Naive thymus-derived CD8-positive, alpha-beta T cell (primary cell): Measurements from ENCODE around the gene KIF17. TPM values are rescaled to one million over a fixed set of nuclear protein-coding genes. Genes with fewer than 3 reads are reported as not detected.

ENCODE experiments used
- ATAC-seq, 2 donors: fragments of 150-1000 bp; cut with Tn5 transposase in 1 of 2; sonication (Bioruptor Pico), chemical (Tn5 transposase) in 1 of 2; 1 replicate in 1 of 2; 2 replicates in 1 of 2; pipeline ENCODE4 v1.10.0; 2021; ENCODE audit warnings: mild to moderate bottlenecking in 2 of 2, moderate library complexity in 2 of 2
- POLR2A ChIA-PET: fragments of 350-600 bp; sonication (Branson Sonifier 250); formaldehyde crosslinking; loops from one replicate; lab custom pipeline; 2021; ENCODE audit warnings: antibody characterized with exemption; lab: Charles Lee
- DNase-seq, 10 donors: peaks; one replicate each; pipeline versions ENCODE4 v3.0.0 to v3.0.0-alpha.2; 2020 to 2022
- H3K27ac Mint-ChIP-seq, 10 donors: one replicate each; pipeline ENCODE4 v1.8.0; 2020 to 2022; ENCODE audit warnings: mild to moderate bottlenecking in 10 of 10, mixed read lengths in 10 of 10, moderate library complexity in 4 of 10, inconsistent platforms in 1 of 10
- H3K27me3 Mint-ChIP-seq, 5 donors: one replicate each; pipeline ENCODE4 v1.8.0; 2021 to 2022; ENCODE audit warnings: mixed read lengths in 5 of 5
- H3K36me3 Mint-ChIP-seq, 3 donors: one replicate each; pipeline ENCODE4 v1.8.0; 2020 to 2022; ENCODE audit warnings: mixed read lengths in 3 of 3, mild to moderate bottlenecking in 2 of 3, inconsistent platforms in 1 of 3
- H3K4me1 Mint-ChIP-seq, 4 donors: one replicate each; pipeline ENCODE4 v1.8.0; 2021 to 2022; ENCODE audit warnings: mixed read lengths in 4 of 4
- H3K4me3 Mint-ChIP-seq, 10 donors: one replicate each; pipeline ENCODE4 v1.8.0; 2020 to 2022; ENCODE audit warnings: mild to moderate bottlenecking in 10 of 10, mixed read lengths in 10 of 10, moderate library complexity in 6 of 10, inconsistent platforms in 1 of 10
- H3K9me3 Mint-ChIP-seq, 9 donors: one replicate each; pipeline ENCODE4 v1.8.0; 2020 to 2022; ENCODE audit warnings: mixed read lengths in 9 of 9, mild to moderate bottlenecking in 3 of 9, inconsistent platforms in 1 of 9, moderate library complexity in 1 of 9
- polyA plus RNA-seq, 3 donors: library from polyadenylated mRNA; unstranded; fragments of 300-500 nt; fragmentation: Illumina TruSeq; gene quantifications; one replicate each; pipeline ENCODE4 v1.2.3, GENCODE V29; 2021
- total RNA-seq, 8 experiments: library from RNA in 2 of 8; stranded (reverse) in 2 of 8; gene quantifications; one replicate each; pipeline ENCODE4 v1.2.3 and lab custom pipeline; 2021 to 2026

KIF17 gene
- total and polyA plus RNA-seq, 5 experiments from 2014 or later, result not detected

GRCh38 chr1:20661207-20662109, 56.3 kb downstream of the KIF17 start, which contains the start of gene DDOST:
TSS of gene DDOST (minus strand) at chr1:20661369. CDS start at chr1:20661350, 19 bp downstream.
- Mint-ChIP-seq H3K4me1 (peaks cover 33 to 54% (median 53%) of the 10 kb centered on the region in 4 donors), H3K4me3 (peak within 1 kb of the TSS; percentile 97 to 100 (median 99)), H3K27me3 (no peaks in the 10 kb centered on the region), H3K36me3 (peaks cover 2 to 33% (median 4%) of the 10 kb centered on the region in 3 donors), H3K27ac (peak within 1 kb of the TSS; percentile 97 to 99 (median 99)), H3K9me3 (no peaks in the 10 kb centered on the region)
- POLR2A ChIA-PET, result interaction anchor here (0.6 to 4.0 kb wide), 8 partner anchors 11 to 153 kb away, joined by 3 to 49 read pairs (median 7); partner anchors contain the start of genes HP1BP3, KIF17, MUL1 and PINK1
- peak; percentile 85 to 97 (median 94) for DNase-seq
- ATAC-seq, result peak; percentile 96

- H3K27ac Mint-ChIP-seq, result peak overlapping the region; percentile 97 to 99 (median 99)
- H3K27me3 Mint-ChIP-seq, result no peaks in the 10 kb centered on the region
- peak overlapping the region; percentile 97 to 100 (median 99) for H3K4me3 Mint-ChIP-seq
- POLR2A ChIA-PET, result interaction anchor here (0.5 to 4.0 kb wide), 10 partner anchors 11 to 1378 kb away, joined by 3 to 49 read pairs (median 5); partner anchors contain the start of genes HP1BP3, MUL1 and PINK1
- ATAC-seq, result peak; percentile 4
- H3K4me1 Mint-ChIP-seq, result peaks cover 33 to 58% (median 54%) of the 10 kb centered on the region in 4 donors
- no peaks in the 10 kb centered on the region for H3K9me3 Mint-ChIP-seq
- DNase-seq, result peak in 5 of 10 donors; percentile 4 to 54 (median 20)
- H3K36me3 Mint-ChIP-seq, result peaks cover 2 to 39% (median 4%) of the 10 kb centered on the region in 3 donors
These were observed 57.0 kb downstream of the KIF17 start for GRCh38 chr1:20660847-20661206.

- Mint-ChIP-seq H3K27ac (peak overlapping the region; percentile 97 to 99 (median 99)), H3K36me3 (peaks cover 2 to 44% (median 4%) of the 10 kb centered on the region in 3 donors), H3K4me3 (peak overlapping the region; percentile 97 to 100 (median 99)), H3K4me1 (peaks cover 33 to 58% (median 54%) of the 10 kb centered on the region in 4 donors), H3K9me3 (no peaks in the 10 kb centered on the region), H3K27me3 (no peaks in the 10 kb centered on the region)
- peak in 1 of 10 donors; percentile 8 for DNase-seq
- ATAC-seq, result no peak
- POLR2A ChIA-PET, result interaction anchor here (0.5 to 4.0 kb wide), 8 partner anchors 10 to 1378 kb away, joined by 3 to 49 read pairs (median 7); partner anchors contain the start of genes HP1BP3, MUL1 and PINK1
These were observed 57.4 kb downstream of the KIF17 start for GRCh38 chr1:20660363-20660762.

- H3K4me1 Mint-ChIP-seq, result peaks cover 33 to 58% (median 54%) of the 10 kb centered on the region in 4 donors
- ATAC-seq (no peak), DNase-seq (peak in 3 of 10 donors; percentile 12 to 37 (median 14))
- H3K9me3 Mint-ChIP-seq, result no peaks in the 10 kb centered on the region
- peak overlapping the region in 6 of 10 donors; percentile 38 to 80 (median 68) for H3K27ac Mint-ChIP-seq
- H3K36me3 Mint-ChIP-seq, result peaks cover 4 to 62% (median 4%) of the 10 kb centered on the region in 3 donors
- no peaks in the 10 kb centered on the region for H3K27me3 Mint-ChIP-seq
- H3K4me3 Mint-ChIP-seq, result peak overlapping the region in 4 of 10 donors; percentile 18 to 76 (median 22)
- POLR2A ChIA-PET, result interaction anchor here (0.6 to 3.8 kb wide), 2 partner anchors 25 to 32 kb away, joined by 3 to 49 read pairs; partner anchors contain the start of gene PINK1
These were observed 59.5 kb downstream of the KIF17 start for GRCh38 chr1:20658166-20658915.

GRCh38 chr1:20657024-20657423, 60.8 kb downstream of the KIF17 start:
- peaks cover 4 to 75% (median 7%) of the 10 kb centered on the region in 3 donors for H3K36me3 Mint-ChIP-seq
- peaks cover 26 to 49% (median 45%) of the 10 kb centered on the region in 4 donors for H3K4me1 Mint-ChIP-seq
- POLR2A ChIA-PET, result interaction anchor here (0.5 kb wide), 1 partner anchor 688 kb away, joined by 3 read pairs; no protein-coding TSS in a partner anchor
- ATAC-seq, result no peak
- no peaks in the 10 kb centered on the region for H3K27me3 Mint-ChIP-seq
- peak overlapping the region in 4 of 10 donors; percentile 21 to 67 (median 34) for H3K27ac Mint-ChIP-seq
- H3K9me3 Mint-ChIP-seq, result no peaks in the 10 kb centered on the region
- peak overlapping the region in 2 of 10 donors; percentile 36 to 46 for H3K4me3 Mint-ChIP-seq
- DNase-seq, result peak in 1 of 10 donors; percentile 53

GRCh38 chr1:20654104-20654690, 63.6 kb downstream of the KIF17 start:
- peak in 1 of 10 donors; percentile 60 for DNase-seq
- POLR2A ChIA-PET, result no interaction called here
- Mint-ChIP-seq H3K4me3 (no peak overlapping the region), H3K27ac (peak overlapping the region in 2 of 10 donors; percentile 37 to 45), H3K27me3 (no peaks in the 10 kb centered on the region), H3K9me3 (no peaks in the 10 kb centered on the region), H3K36me3 (peaks cover 5 to 94% (median 11%) of the 10 kb centered on the region in 3 donors), H3K4me1 (peaks cover 10 to 26% (median 18%) of the 10 kb centered on the region in 4 donors)
- ATAC-seq, result no peak

- no peak for ATAC-seq
- no peaks in the 10 kb centered on the region for H3K9me3 Mint-ChIP-seq
- no peaks in the 10 kb centered on the region for H3K27me3 Mint-ChIP-seq
- H3K36me3 Mint-ChIP-seq, result peaks cover 5 to 84% (median 11%) of the 10 kb centered on the region in 3 donors
- H3K4me1 Mint-ChIP-seq, result peaks cover 6 to 12% (median 8%) of the 10 kb centered on the region in 4 donors
- peak overlapping the region in 1 of 10 donors; percentile 65 for H3K27ac Mint-ChIP-seq
- POLR2A ChIA-PET, result no interaction called here
- no peak overlapping the region for H3K4me3 Mint-ChIP-seq
- DNase-seq, result peak in 1 of 10 donors; percentile 32
These were observed 65.5 kb downstream of the KIF17 start for GRCh38 chr1:20652300-20652699.

- H3K36me3 Mint-ChIP-seq, result peaks cover 5 to 66% (median 7%) of the 10 kb centered on the region in 3 donors
- POLR2A ChIA-PET, result no interaction called here
- no peaks in the 10 kb centered on the region for H3K9me3 Mint-ChIP-seq
- H3K4me3 Mint-ChIP-seq, result no peak overlapping the region
- DNase-seq, result no peak
- H3K4me1 Mint-ChIP-seq, result peaks cover 0 to 1% (median 0%) of the 10 kb centered on the region in 4 donors
- ATAC-seq, result no peak
- peak overlapping the region in 1 of 10 donors; percentile 41 for H3K27ac Mint-ChIP-seq
- H3K27me3 Mint-ChIP-seq, result no peaks in the 10 kb centered on the region
These were observed 68.9 kb downstream of the KIF17 start for GRCh38 chr1:20648946-20649345.

GRCh38 chr1:20648438-20648837, 69.4 kb downstream of the KIF17 start:
- no peak for ATAC-seq
- Mint-ChIP-seq H3K9me3 (no peaks in the 10 kb centered on the region), H3K27ac (peak overlapping the region in 5 of 10 donors; percentile 15 to 73 (median 43)), H3K27me3 (no peaks in the 10 kb centered on the region), H3K4me3 (no peak overlapping the region), H3K4me1 (peaks cover 0 to 2% (median 0%) of the 10 kb centered on the region in 4 donors), H3K36me3 (peaks cover 5 to 62% (median 7%) of the 10 kb centered on the region in 3 donors)
- POLR2A ChIA-PET, result no interaction called here
- no peak for DNase-seq

GRCh38 chr1:20645414-20645813, 72.4 kb downstream of the KIF17 start:
- H3K36me3 Mint-ChIP-seq, result peaks cover 2 to 48% (median 5%) of the 10 kb centered on the region in 3 donors
- H3K27me3 Mint-ChIP-seq, result no peaks in the 10 kb centered on the region
- DNase-seq (no peak), ATAC-seq (no peak)
- POLR2A ChIA-PET, result interaction anchor here (0.6 to 2.2 kb wide), 3 partner anchors 9 to 140 kb away, joined by 3 to 6 read pairs (median 5); partner anchors contain the start of gene DDOST
- no peaks in the 10 kb centered on the region for H3K9me3 Mint-ChIP-seq
- H3K4me3 Mint-ChIP-seq, result no peak overlapping the region
- peaks cover 0 to 3% (median under 1%) of the 10 kb centered on the region in 4 donors for H3K4me1 Mint-ChIP-seq
- H3K27ac Mint-ChIP-seq, result no peak overlapping the region

GRCh38 chr1:20644416-20644815, 73.4 kb downstream of the KIF17 start:
- Mint-ChIP-seq H3K27ac (no peak overlapping the region), H3K9me3 (no peaks in the 10 kb centered on the region), H3K4me1 (peaks cover 2 to 6% (median 5%) of the 10 kb centered on the region in 4 donors), H3K36me3 (peaks cover 0 to 43% (median 4%) of the 10 kb centered on the region in 3 donors), H3K27me3 (no peaks in the 10 kb centered on the region), H3K4me3 (no peak overlapping the region)
- POLR2A ChIA-PET, result no interaction called here
- DNase-seq (no peak), ATAC-seq (no peak)
